Purkinje cell (primary cell): ENCODE data around the gene GAL3ST3. TPM values are rescaled to one million over a fixed set of nuclear protein-coding genes. Genes with fewer than 3 reads are reported as not detected.

Experiments
- polyA plus RNA-seq: library from polyadenylated mRNA; unstranded; fragments of >200 nt; fragmentation: Nextera tagmentation; gene quantifications from 2 replicates; pipeline ENCODE4 v1.2.1, GENCODE V29; 2014

The GAL3ST3 gene
- 8.7 and 19.5 TPM in 2 replicates for polyA plus RNA-seq

GRCh38 chr11:66048547-66049323 lies at the start of gene GAL3ST3:
TSS of gene GAL3ST3 (minus strand) at chr11:66049161. CDS start at chr11:66045415, 3,746 bp downstream.

GRCh38 chr11:66069715-66070603 lies 21.0 kb upstream of the GAL3ST3 start, which contains the start of gene PACS1:
TSS of gene PACS1 (plus strand) at chr11:66070272. CDS start at chr11:66070487, 215 bp downstream.

GRCh38 chr11:66051766-66052663 lies 3.1 kb upstream of the GAL3ST3 start, which contains the start of gene SF3B2:
TSS of gene SF3B2 (plus strand) at chr11:66052364. CDS start at chr11:66052385, 21 bp downstream.

GRCh38 chr11:66026017-66026529 lies 22.9 kb downstream of the GAL3ST3 start, which contains the start of gene CATSPER1:
TSS of gene CATSPER1 (minus strand) at chr11:66026479. CDS start at chr11:66026379, 100 bp downstream.

GRCh38 chr11:66011785-66012303 lies 37.1 kb downstream of the GAL3ST3 start, which contains the start of gene CST6:
TSS of gene CST6 (plus strand) at chr11:66012008. CDS start at chr11:66012045, 37 bp downstream.

GRCh38 chr11:66001942-66002647 lies 46.9 kb downstream of the GAL3ST3 start, which contains the start of the genes BANF1 and EIF1AD:
TSS of gene BANF1 (plus strand) at chr11:66002503. CDS start at chr11:66003251, 748 bp downstream.
TSS of gene EIF1AD (minus strand) at chr11:66002157. CDS start at chr11:66000389, 1,768 bp downstream.

Other genes starting within 250 kb of the GAL3ST3 start
- 2.2 and 4.6 TPM in 2 replicates for gene SNX32, start 215.2 kb downstream of the GAL3ST3 start, polyA plus RNA-seq
- 185 and 274 TPM in 2 replicates for gene CFL1, start 191.0 kb downstream of the GAL3ST3 start, polyA plus RNA-seq
- 9.5 and 11.2 TPM in 2 replicates for gene MUS81, start 188.7 kb downstream of the GAL3ST3 start, polyA plus RNA-seq
- gene EFEMP2, start 176.4 kb downstream of the GAL3ST3 start, polyA plus RNA-seq: 0.31 and 1.8 TPM in 2 replicates
- not detected in 2 replicates for gene CTSW, start 169.3 kb downstream of the GAL3ST3 start, polyA plus RNA-seq
- 37.0 and 67.8 TPM in 2 replicates for gene FIBP, start 160.7 kb downstream of the GAL3ST3 start, polyA plus RNA-seq
- 2.2 and 2.7 TPM in 2 replicates for gene CCDC85B, start 158.5 kb downstream of the GAL3ST3 start, polyA plus RNA-seq
- gene FOSL1, start 148.8 kb downstream of the GAL3ST3 start, polyA plus RNA-seq: not detected in 2 replicates
- gene C11orf68, start 130.1 kb downstream of the GAL3ST3 start, polyA plus RNA-seq: 12.4 and 15.2 TPM in 2 replicates
- gene DRAP1, start 129.7 kb downstream of the GAL3ST3 start, polyA plus RNA-seq: 32.5 and 40.9 TPM in 2 replicates
- gene TSGA10IP, start 103.7 kb downstream of the GAL3ST3 start, polyA plus RNA-seq: 0.73 TPM in 1 of 2 replicates, not detected in the other
- 22.8 and 46.8 TPM in 2 replicates for gene SART1, start 87.4 kb downstream of the GAL3ST3 start, polyA plus RNA-seq
- 30.9 and 38.3 TPM in 2 replicates for gene EIF1AD, start 47.0 kb downstream of the GAL3ST3 start, polyA plus RNA-seq
- 356 and 424 TPM in 2 replicates for gene BANF1, start 46.7 kb downstream of the GAL3ST3 start, polyA plus RNA-seq
- not detected in 2 replicates for gene CST6, start 37.2 kb downstream of the GAL3ST3 start, polyA plus RNA-seq
- 0.59 TPM in 1 of 2 replicates, not detected in the other for gene CATSPER1, start 22.7 kb downstream of the GAL3ST3 start, polyA plus RNA-seq
- gene SF3B2, start 3.2 kb upstream of the GAL3ST3 start, polyA plus RNA-seq: 63.3 and 67.3 TPM in 2 replicates
- gene PACS1, start 21.1 kb upstream of the GAL3ST3 start, polyA plus RNA-seq: 1.0 and 2.4 TPM in 2 replicates
- 2.0 and 2.2 TPM in 2 replicates for gene KLC2, start 208.5 kb upstream of the GAL3ST3 start, polyA plus RNA-seq
- gene RAB1B, start 219.5 kb upstream of the GAL3ST3 start, polyA plus RNA-seq: 12.7 and 16.6 TPM in 2 replicates
- gene CNIH2, start 229.0 kb upstream of the GAL3ST3 start, polyA plus RNA-seq: 5.1 and 9.1 TPM in 2 replicates
- 11.5 and 12.7 TPM in 2 replicates for gene YIF1A, start 240.0 kb upstream of the GAL3ST3 start, polyA plus RNA-seq
- gene TMEM151A, start 242.7 kb upstream of the GAL3ST3 start, polyA plus RNA-seq: 6.2 and 8.1 TPM in 2 replicates